Endothelial cell of umbilical vein (primary cell): Measurements from ENCODE around the gene HOXD4. TPM values are rescaled to one million over a fixed set of nuclear protein-coding genes. Genes with fewer than 3 reads are reported as not detected.
A peak's percentile ranks its signal among the peaks of the same experiment; 100 is the strongest.

Source experiments
- BruUV-seq: library from RNA; stranded (reverse); fragments of 400-500 nt; replicated peaks from 2 replicates; lab custom pipeline; 2021; lab: Mats Ljungman, UMichigan
- CTCF ChIA-PET: fragments of 300-600, 350-600 bp; sonication (Branson Sonifier 250); formaldehyde crosslinking; loops from one replicate; lab custom pipeline; 2021; ENCODE audit warnings: antibody characterized with exemption, inconsistent platforms; lab: Charles Lee
- POLR2A ChIA-PET: fragments of 300-600, 350-600 bp; sonication (Branson Sonifier 250); formaldehyde crosslinking; loops from one replicate; lab custom pipeline; 2021; ENCODE audit warnings: antibody characterized with exemption, inconsistent platforms; lab: Charles Lee
- DNase-seq: peaks from one replicate; pipeline ENCODE4 v3.0.0-alpha.2; 2011; ENCODE audit warnings: low read depth, low spot score
- FAIRE-seq: peaks from 2 replicates; lab custom pipeline; 2011; peaks lifted over from hg19 to GRCh38; lab: Jason Lieb, UNC
- H2AFZ ChIP-seq: 2 replicates; pipeline ENCODE4 v1.6.0; 2012; ENCODE audit warnings: low read depth, low read length, control low read depth, inconsistent platforms
- H3K27ac ChIP-seq: 2 replicates; pipeline ENCODE4 v1.5.1; 2011; ENCODE audit warnings: low read depth, mild to moderate bottlenecking, control low read depth, low read length, moderate library complexity; ENCODE audit not compliant: insufficient read depth
- H3K27me3 ChIP-seq, 2 experiments: 2 replicates each; pipeline versions ENCODE4 v1.6.0 to v1.6.1; 2011; ENCODE audit warnings: low read length in 2 of 2, mixed read lengths in 1 of 2; ENCODE audit not compliant: control insufficient read depth in 2 of 2, insufficient read depth in 2 of 2
- H3K36me3 ChIP-seq, 2 experiments: 2 replicates in 1 of 2; 3 replicates in 1 of 2; pipeline ENCODE4 v1.5.1; 2011; ENCODE audit warnings: low read length in 2 of 2, mild to moderate bottlenecking in 1 of 2, moderate library complexity in 1 of 2; ENCODE audit not compliant: control insufficient read depth in 2 of 2, insufficient read depth in 2 of 2; ENCODE audit errors: extremely low read depth in 1 of 2
- H3K4me1 ChIP-seq: 3 replicates; pipeline ENCODE4 v1.5.1; 2011; ENCODE audit warnings: mild to moderate bottlenecking, low read length; ENCODE audit not compliant: control insufficient read depth, insufficient read depth; ENCODE audit errors: extremely low read depth
- H3K4me2 ChIP-seq: 2 replicates; pipeline ENCODE4 v1.6.1; 2011; ENCODE audit warnings: low read length, control low read depth, mixed read lengths; ENCODE audit not compliant: insufficient read depth
- H3K4me3 ChIP-seq, 3 experiments: fragments of 200-600 bp in 1 of 3; sonication (generic), shearing (Covaris generic) in 1 of 3; replicated peaks in 1 of 3; 2 replicates each; pipeline ENCODE4 v1.5.1; 2011 to 2016; ENCODE audit warnings: control low read depth in 3 of 3, low read length in 3 of 3, mild to moderate bottlenecking in 2 of 3, inconsistent platforms in 1 of 3, low read depth in 1 of 3, moderate library complexity in 1 of 3; ENCODE audit not compliant: insufficient read depth in 1 of 3
- H3K79me2 ChIP-seq: 2 replicates; pipeline ENCODE4 v1.6.0; 2012; ENCODE audit warnings: low read length, inconsistent platforms; ENCODE audit not compliant: control insufficient read depth, insufficient read depth
- H3K9ac ChIP-seq: replicated peaks from 2 replicates; pipeline ENCODE3; 2011; ENCODE audit warnings: low read length, control low read depth; ENCODE audit not compliant: insufficient read depth; ENCODE audit errors: extremely low read depth
- H3K9me1 ChIP-seq: replicated peaks from 3 replicates; pipeline ENCODE4 v1.6.0; 2011; ENCODE audit warnings: mild to moderate bottlenecking, low read length; ENCODE audit not compliant: control insufficient read depth, insufficient read depth; ENCODE audit errors: extremely low read depth
- H3K9me3 ChIP-seq: replicated peaks from 2 replicates; pipeline ENCODE4 v1.5.1; 2012; ENCODE audit warnings: low read length, inconsistent platforms; ENCODE audit not compliant: control insufficient read depth, insufficient read depth
- H4K20me1 ChIP-seq: replicated peaks from 2 replicates; pipeline ENCODE3; 2011; ENCODE audit warnings: mild to moderate bottlenecking, low read length; ENCODE audit not compliant: control insufficient read depth, insufficient read depth; ENCODE audit errors: extremely low read depth
- EZH2 ChIP-seq: IDR thresholded peaks from 2 replicates; pipeline ENCODE4 v1.6.1; 2012; ENCODE audit warnings: borderline replicate concordance, low read depth, mild to moderate bottlenecking, moderate library complexity, low read length, inconsistent platforms; ENCODE audit not compliant: severe bottlenecking
- FOS ChIP-seq: IDR thresholded peaks from 2 replicates; pipeline ENCODE4 v1.6.1; 2011; ENCODE audit warnings: mild to moderate bottlenecking, low read length, moderate library complexity, borderline replicate concordance; ENCODE audit not compliant: insufficient read depth
- GATA2 ChIP-seq: IDR thresholded peaks from 2 replicates; pipeline ENCODE4 v1.7.0; 2011; ENCODE audit warnings: low read depth, mild to moderate bottlenecking, moderate library complexity, mixed read lengths, low read length; ENCODE audit not compliant: insufficient read length, insufficient read depth
- JUN ChIP-seq: IDR thresholded peaks from 2 replicates; pipeline ENCODE4 v1.6.1; 2011; ENCODE audit warnings: borderline replicate concordance, low read depth; ENCODE audit not compliant: insufficient read length, insufficient read depth
- MYC ChIP-seq: IDR thresholded peaks from one replicate; pipeline ENCODE4 v1.6.1; 2011; ENCODE audit warnings: mild to moderate bottlenecking, low read depth, low read length
- POLR2A ChIP-seq: IDR thresholded peaks from 2 replicates; pipeline ENCODE4 v1.6.1; 2012; ENCODE audit warnings: low read depth, mild to moderate bottlenecking, control low read depth, low read length
- POLR2AphosphoS5 ChIP-seq: IDR thresholded peaks from 2 replicates; pipeline ENCODE4 v1.6.1; 2012; ENCODE audit warnings: low read depth, mild to moderate bottlenecking, control low read depth, low read length, moderate library complexity; ENCODE audit not compliant: insufficient read depth
- dilution Hi-C: fragments of 300-500 bp; cut with MboI; formaldehyde crosslinking; loops from one replicate; pipeline ENCODE4 v1.15.0; 2019; ENCODE audit warnings: low sequenced_read_pairs; ENCODE audit not compliant: extremely low pct_ligation_motif_present
- intact Hi-C: fragments of 100-400 bp; cut with micrococcal nuclease; formaldehyde crosslinking; loops from one replicate; pipeline ENCODE4 v1.10.0; 2022
- polyA plus RNA-seq, 4 experiments: library from polyadenylated mRNA; depleted of rRNA in 3 of 4; stranded (reverse) in 3 of 4; unstranded in 1 of 4; fragments of >200 nt; gene quantifications; 2 replicates each; pipeline versions ENCODE4 v1.2.1 to v1.2.3, GENCODE V29; 2011 to 2012; ENCODE audit warnings: missing spikeins in 1 of 4
- total RNA-seq: library from RNA; stranded (reverse); gene quantifications from 2 replicates; pipeline ENCODE4 v1.2.3, GENCODE V29; 2021
- TF ChIP-seq, protein P1 (sequence below), 2 donors: IDR thresholded peaks; 1 replicate in 1 of 2; 2 replicates in 1 of 2; pipeline ENCODE4 v1.5.1; 2011; ENCODE audit warnings: low read length in 2 of 2, mild to moderate bottlenecking in 2 of 2, moderate library complexity in 2 of 2, control low read depth in 1 of 2, inconsistent platforms in 1 of 2, low read depth in 1 of 2; ENCODE audit not compliant: insufficient read depth in 1 of 2; ENCODE audit errors: extremely low read depth in 1 of 2
- TF ChIP-seq, protein P2 (sequence below): IDR thresholded peaks from 2 replicates; pipeline ENCODE4 v1.6.1; 2011; ENCODE audit not compliant: insufficient read depth, insufficient read length

HOXD4 gene
- total and polyA plus RNA-seq, 2 donors (not counting 3 experiments of a cell fraction or from before 2014, with no cell fraction given) = 7.6 to 13.7 TPM

DNA sequence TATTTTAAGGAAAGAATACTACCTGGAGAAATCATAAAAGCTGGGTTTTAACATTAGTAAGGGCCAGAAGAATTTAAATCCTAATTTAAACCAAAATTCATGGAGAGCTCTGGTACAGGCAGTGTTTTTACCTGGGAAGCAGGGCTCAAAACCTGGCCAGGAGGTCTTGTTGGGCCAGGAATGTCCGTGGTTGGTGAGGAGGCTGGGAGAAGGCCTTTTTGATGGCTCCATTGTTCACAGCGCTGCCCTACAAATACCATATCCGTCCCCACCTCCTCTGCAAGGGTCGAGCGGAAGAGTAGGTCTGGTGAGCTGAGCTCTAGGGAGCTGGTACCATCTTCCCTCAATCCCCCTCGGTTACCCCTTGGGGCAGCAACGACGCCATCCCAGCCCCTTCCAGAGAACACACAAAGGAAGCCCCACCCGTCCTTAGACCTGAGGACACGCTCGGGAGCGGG, 26.3 kb downstream of the HOXD4 start:
- FAIRE-seq (peak; percentile 49), DNase-seq (no peak)
- Histone ChIP-seq H3K79me2 (no peaks in the 10 kb centered on the region), H3K27me3 (no peaks in the 10 kb centered on the region), H3K9me3 (no peaks in the 10 kb centered on the region), H3K4me3 (peak overlapping the region; percentile 1 to 49 (median 48)), H4K20me1 (no peaks in the 10 kb centered on the region), H3K9me1 (no peaks in the 10 kb centered on the region), H3K4me1 (peaks cover 30% of the 10 kb centered on the region), H3K9ac (peak overlapping the region; percentile 73), H3K27ac (peak overlapping the region; percentile 77), H2AFZ (peak overlapping the region; percentile 95), H3K4me2 (peak overlapping the region; percentile 79), H3K36me3 (no peaks in the 10 kb centered on the region)
- no peak for TF ChIP-seq FOS
- TF ChIP-seq POLR2AphosphoS5 = no peak
- TF ChIP-seq MYC = no peak
- TF ChIP-seq, protein P1, sequence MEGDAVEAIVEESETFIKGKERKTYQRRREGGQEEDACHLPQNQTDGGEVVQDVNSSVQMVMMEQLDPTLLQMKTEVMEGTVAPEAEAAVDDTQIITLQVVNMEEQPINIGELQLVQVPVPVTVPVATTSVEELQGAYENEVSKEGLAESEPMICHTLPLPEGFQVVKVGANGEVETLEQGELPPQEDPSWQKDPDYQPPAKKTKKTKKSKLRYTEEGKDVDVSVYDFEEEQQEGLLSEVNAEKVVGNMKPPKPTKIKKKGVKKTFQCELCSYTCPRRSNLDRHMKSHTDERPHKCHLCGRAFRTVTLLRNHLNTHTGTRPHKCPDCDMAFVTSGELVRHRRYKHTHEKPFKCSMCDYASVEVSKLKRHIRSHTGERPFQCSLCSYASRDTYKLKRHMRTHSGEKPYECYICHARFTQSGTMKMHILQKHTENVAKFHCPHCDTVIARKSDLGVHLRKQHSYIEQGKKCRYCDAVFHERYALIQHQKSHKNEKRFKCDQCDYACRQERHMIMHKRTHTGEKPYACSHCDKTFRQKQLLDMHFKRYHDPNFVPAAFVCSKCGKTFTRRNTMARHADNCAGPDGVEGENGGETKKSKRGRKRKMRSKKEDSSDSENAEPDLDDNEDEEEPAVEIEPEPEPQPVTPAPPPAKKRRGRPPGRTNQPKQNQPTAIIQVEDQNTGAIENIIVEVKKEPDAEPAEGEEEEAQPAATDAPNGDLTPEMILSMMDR (IDR thresholded peaks at IDR 0.05; ENCODE audit: extremely low read depth in 1 of 2, insufficient read depth in 1 of 2, low read depth in 1 of 2, low read length in 2 of 2) = no peak
- no peak for TF ChIP-seq GATA2
- TF ChIP-seq JUN = no peak
- TF ChIP-seq, protein P2, sequence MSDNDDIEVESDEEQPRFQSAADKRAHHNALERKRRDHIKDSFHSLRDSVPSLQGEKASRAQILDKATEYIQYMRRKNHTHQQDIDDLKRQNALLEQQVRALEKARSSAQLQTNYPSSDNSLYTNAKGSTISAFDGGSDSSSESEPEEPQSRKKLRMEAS = no peak
- no peak for TF ChIP-seq POLR2A
- no peak for TF ChIP-seq EZH2
- ChIA-PET POLR2A (interaction anchor here (1.7 to 2.0 kb wide), 2 partner anchors 10 to 11 kb away, joined by 6 to 7 read pairs; partner anchors contain the start of gene HOXD1), CTCF (interaction anchor here (0.9 to 6.6 kb wide), 5 partner anchors 10 to 474 kb away, joined by 3 to 58 read pairs (median 3); no protein-coding TSS in a partner anchor)
- intact Hi-C loops (loop anchor here (1.0 to 5.0 kb wide), 6 partner anchors 11 to 340 kb away; partner anchors contain the start of genes HOXD1 and MTX2), dilution Hi-C loops (no loop called here)
- TSS peak; percentile 22 for BruUV-seq
